Activated T-helper 2 cell treated with anti-CD3 and anti-CD28 coated beads, Interferon-gamma antibody, Interleukin-2, Interleukin-4, amounts not matched to agents 10 μg/mL and 5 μg/mL and 100 μg/mL, durations not matched to agents 14 hours and 24 hours and 36 hours (primary cell): ENCODE measurements around the gene ZNF213. TPM values are rescaled to one million over a fixed set of nuclear protein-coding genes. Genes with fewer than 3 reads are reported as not detected.

Experiments used
- DNase-seq: peaks from one replicate; pipeline ENCODE4 v3.0.0; 2021; ENCODE audit warnings: low spot score
- H3K27ac Mint-ChIP-seq: one replicate; pipeline ENCODE4 v1.8.0; 2021; ENCODE audit warnings: mixed read lengths
- H3K27me3 Mint-ChIP-seq: one replicate; pipeline ENCODE4 v1.8.0; 2021; ENCODE audit warnings: low read depth, mixed read lengths
- H3K36me3 Mint-ChIP-seq: one replicate; pipeline ENCODE4 v1.8.0; 2021; ENCODE audit warnings: low read depth, mixed read lengths
- H3K4me1 Mint-ChIP-seq: one replicate; pipeline ENCODE4 v1.8.0; 2021; ENCODE audit warnings: low read depth, mixed read lengths
- H3K4me3 Mint-ChIP-seq: one replicate; pipeline ENCODE4 v1.8.0; 2021; ENCODE audit warnings: low read depth, mild to moderate bottlenecking, moderate library complexity, mixed read lengths
- H3K9me3 Mint-ChIP-seq: one replicate; pipeline ENCODE4 v1.8.0; 2021; ENCODE audit warnings: mixed read lengths
- intact Hi-C: fragments of 100-400 bp; cut with micrococcal nuclease; formaldehyde crosslinking; loops from one replicate; pipeline ENCODE4 v1.15.1; 2023
- total RNA-seq: library from RNA; stranded (reverse); gene quantifications from 2 replicates; pipeline ENCODE4 v1.2.3, GENCODE V29; 2022

Gene ZNF213
- total RNA-seq, 1 donor from 2014 or later, result 9.1 TPM

DNA sequence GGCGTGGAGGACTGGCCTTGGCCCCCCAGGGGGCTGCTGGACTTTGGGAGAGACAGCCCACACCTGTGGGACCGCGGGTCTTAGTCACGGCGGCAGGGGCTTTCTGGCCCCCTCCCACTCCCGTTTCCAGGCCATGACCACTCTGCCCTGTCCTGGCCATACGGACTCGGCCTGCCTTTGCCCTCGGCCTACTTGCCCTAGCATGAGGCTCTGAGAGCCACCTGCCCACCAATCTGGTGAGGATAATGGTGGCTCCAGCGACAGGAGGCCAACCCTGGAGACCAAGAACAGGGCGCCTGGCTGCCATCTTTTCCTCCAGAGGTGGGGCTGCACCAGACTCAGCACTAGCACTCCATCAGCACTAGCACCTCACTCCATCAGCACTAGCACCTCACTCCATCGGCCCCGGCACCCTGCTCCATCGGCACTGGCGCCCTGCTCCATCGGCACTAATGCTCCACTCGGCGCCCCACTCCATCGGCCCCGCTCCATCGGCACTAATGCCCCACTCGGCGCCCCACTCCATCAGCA lies 7.0 kb downstream of the ZNF213 start:
- Mint-ChIP-seq H3K9me3 (no peaks in the 10 kb centered on the region), H3K27me3 (peaks cover 2% of the 10 kb centered on the region), H3K27ac (no peak overlapping the region), H3K4me3 (no peak overlapping the region), H3K36me3 (peaks cover 14% of the 10 kb centered on the region), H3K4me1 (no peaks in the 10 kb centered on the region)
- no peak for DNase-seq
- intact Hi-C loops, result no loop called here

DNA sequence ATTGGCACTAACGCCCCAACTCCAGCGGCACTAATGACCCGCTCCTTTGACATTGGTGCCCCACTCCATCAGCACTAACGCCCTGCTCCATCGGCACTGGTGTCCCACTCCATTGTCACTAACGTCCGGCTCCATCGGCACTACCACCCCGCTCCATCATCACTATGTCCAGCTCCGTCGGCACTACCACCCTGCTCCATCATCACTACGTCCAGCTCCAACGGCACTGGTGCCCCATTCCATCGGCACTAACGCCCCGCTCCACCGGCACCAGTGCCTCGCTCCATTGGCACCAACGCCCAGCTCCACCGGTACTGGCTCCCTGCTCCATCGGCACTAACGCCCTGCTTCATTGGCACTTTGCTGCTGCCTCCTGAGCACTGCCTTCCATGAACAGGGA lies 7.5 kb downstream of the ZNF213 start:
- DNase-seq, result no peak
- peaks cover 2% of the 10 kb centered on the region for H3K27me3 Mint-ChIP-seq
- no peaks in the 10 kb centered on the region for H3K9me3 Mint-ChIP-seq
- H3K36me3 Mint-ChIP-seq, result peaks cover 14% of the 10 kb centered on the region
- H3K4me1 Mint-ChIP-seq, result no peaks in the 10 kb centered on the region
- H3K4me3 Mint-ChIP-seq, result no peak overlapping the region
- intact Hi-C loops, result no loop called here
- no peak overlapping the region for H3K27ac Mint-ChIP-seq

DNA sequence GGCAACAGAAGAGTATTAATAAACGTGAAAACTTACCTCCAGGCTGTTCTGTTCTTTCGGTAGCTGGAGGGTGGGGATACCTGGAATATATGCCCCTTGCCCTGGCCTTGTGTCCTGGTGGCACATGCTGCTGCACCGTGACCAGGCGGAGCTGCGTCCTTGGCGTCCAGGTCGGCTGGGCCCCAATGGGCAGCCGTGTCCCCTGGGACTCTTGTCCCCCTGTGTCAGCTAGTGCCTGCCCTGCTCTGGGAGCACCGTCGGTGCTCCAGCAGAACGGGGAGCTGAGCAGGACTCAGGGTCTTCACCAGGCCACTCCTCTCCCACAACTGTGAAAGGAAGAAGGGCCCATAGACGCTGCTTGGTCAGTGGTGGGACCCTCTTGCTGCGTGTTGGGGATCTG lies 7.9 kb downstream of the ZNF213 start:
- Mint-ChIP-seq H3K27me3 (peaks cover 3% of the 10 kb centered on the region), H3K4me1 (no peaks in the 10 kb centered on the region), H3K9me3 (no peaks in the 10 kb centered on the region), H3K27ac (no peak overlapping the region), H3K4me3 (no peak overlapping the region), H3K36me3 (peaks cover 14% of the 10 kb centered on the region)
- no peak for DNase-seq
- intact Hi-C loops, result no loop called here

DNA sequence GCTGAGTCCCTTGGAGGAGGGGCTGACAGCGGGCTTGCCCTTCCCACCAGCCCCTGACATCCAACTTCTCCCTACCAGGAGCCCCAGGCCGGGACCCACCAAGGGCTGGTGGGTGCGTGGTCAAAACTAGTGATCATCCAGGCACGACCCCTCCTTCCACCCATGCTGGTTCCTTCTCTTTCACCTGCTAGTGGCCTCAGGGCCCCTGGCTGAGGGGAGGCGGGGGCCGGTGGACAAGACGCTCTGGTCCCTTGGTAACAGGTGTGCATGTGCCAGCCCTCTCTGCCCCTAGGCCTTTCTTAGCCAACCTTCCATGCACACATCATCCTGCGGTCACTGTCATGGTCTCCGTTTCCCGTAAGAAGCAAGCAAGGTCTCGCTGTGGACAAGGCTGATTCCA lies 8.4 kb downstream of the ZNF213 start:
- H3K4me3 Mint-ChIP-seq, result no peak overlapping the region
- no peaks in the 10 kb centered on the region for H3K9me3 Mint-ChIP-seq
- intact Hi-C loops, result no loop called here
- no peak for DNase-seq
- no peaks in the 10 kb centered on the region for H3K4me1 Mint-ChIP-seq
- peaks cover 14% of the 10 kb centered on the region for H3K36me3 Mint-ChIP-seq
- H3K27me3 Mint-ChIP-seq, result peaks cover 3% of the 10 kb centered on the region
- no peak overlapping the region for H3K27ac Mint-ChIP-seq

DNA sequence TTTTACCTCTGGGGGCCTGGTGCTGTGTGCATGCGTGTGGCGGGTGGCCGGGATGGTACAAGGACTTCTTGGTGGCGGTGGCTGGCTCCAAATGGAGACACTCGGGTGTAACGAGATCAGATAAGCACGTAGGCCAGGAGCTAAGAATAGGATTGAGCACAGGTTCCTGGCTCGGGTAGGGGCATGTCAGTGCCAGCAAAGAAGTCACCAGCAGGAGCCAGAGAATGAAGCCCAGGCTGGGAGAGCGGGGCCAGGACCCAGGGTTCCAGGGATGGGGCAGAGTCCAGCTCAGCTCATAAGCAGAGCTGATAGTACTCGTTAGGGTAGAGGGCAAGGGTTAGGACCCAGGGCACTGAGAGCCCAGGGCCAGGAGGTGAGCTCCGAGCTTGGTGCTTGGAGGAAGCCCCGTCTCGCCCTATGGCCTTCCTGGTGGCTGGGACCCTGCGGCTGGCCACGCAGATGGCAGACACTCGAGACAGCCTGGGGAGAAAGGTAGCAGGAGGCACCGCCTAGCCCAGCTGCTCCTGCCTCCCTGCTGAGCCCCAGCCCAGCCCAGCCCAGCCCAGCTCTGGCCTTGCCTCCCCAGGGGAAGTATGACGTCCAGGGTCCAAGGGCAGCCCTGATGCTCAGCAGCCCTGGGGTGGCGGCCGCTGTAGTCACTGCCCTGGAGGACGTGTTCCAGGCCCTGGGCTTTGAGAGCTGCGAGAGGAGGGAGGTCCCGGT lies 8.9 kb downstream of the ZNF213 start:
- peaks cover 3% of the 10 kb centered on the region for H3K27me3 Mint-ChIP-seq
- intact Hi-C loops, result no loop called here
- H3K27ac Mint-ChIP-seq, result no peak overlapping the region

DNA sequence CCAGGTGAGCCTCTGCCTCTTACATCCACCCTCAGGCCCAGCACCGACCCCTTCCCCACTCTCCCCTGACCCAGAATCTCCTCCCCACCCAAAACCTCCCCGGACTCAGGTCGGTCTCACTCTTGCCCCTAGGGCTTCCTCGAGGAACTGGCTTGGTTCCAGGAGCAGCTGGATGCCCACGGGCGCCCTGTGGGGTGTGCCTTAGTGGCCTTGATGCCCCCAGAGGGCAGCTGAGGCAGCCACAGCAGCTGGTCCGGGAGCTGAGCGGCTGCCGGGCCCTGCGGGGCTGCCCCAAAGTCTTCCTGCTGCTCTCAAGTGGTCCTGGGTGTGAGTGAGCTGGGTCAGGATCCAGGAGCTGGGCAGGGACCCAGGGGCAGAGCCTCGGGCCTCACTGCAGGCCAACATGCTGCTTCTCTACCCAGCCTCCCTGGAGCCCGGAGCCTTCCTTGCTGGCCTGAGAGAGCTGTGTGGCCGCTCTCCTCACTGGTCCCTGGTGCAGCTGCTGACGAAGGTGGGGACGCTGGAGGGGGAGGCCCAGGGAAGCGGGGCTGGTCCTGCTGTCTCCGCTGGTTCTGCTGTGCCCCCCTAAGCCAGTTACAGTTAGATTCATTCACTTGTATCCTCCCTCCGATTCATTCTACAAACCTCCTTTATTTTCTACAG lies 9.6 kb downstream of the ZNF213 start:
- H3K9me3 Mint-ChIP-seq, result no peaks in the 10 kb centered on the region
- peaks cover 8% of the 10 kb centered on the region for H3K36me3 Mint-ChIP-seq
- DNase-seq, result no peak
- H3K4me3 Mint-ChIP-seq, result no peak overlapping the region
- intact Hi-C loops, result no loop called here
- no peak overlapping the region for H3K27ac Mint-ChIP-seq
- peaks cover 3% of the 10 kb centered on the region for H3K27me3 Mint-ChIP-seq
- H3K4me1 Mint-ChIP-seq, result peaks cover 5% of the 10 kb centered on the region

More for the DNA sequence above, 8.9 kb downstream of the ZNF213 start:
- peaks cover 13% of the 10 kb centered on the region for H3K36me3 Mint-ChIP-seq
- no peaks in the 10 kb centered on the region for H3K4me1 Mint-ChIP-seq
- H3K4me3 Mint-ChIP-seq, result no peak overlapping the region
- H3K9me3 Mint-ChIP-seq, result no peaks in the 10 kb centered on the region
- DNase-seq, result no peak

DNA sequence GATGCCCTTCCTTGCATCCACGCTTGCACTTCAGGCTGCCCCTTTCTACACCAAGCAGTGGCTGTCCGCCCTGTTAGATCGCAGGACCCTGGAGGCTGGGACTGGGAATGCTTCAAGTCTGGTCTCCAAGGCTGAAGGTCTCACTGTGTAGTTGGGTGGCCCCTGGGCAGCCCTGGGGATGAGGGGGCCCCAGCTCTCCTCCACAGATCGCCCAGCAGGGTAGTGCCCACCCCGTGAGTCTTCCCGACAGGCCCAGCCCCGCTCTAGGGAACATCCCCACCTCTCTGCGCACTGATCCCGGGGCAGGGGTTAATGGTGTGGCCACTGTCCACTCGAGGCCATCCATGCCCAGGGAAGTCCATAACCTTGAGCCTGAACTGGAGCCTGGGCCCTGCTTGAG lies 10.3 kb downstream of the ZNF213 start:
- H3K4me1 Mint-ChIP-seq, result peaks cover 10% of the 10 kb centered on the region
- DNase-seq, result no peak
- peaks cover 8% of the 10 kb centered on the region for H3K36me3 Mint-ChIP-seq
- intact Hi-C loops, result no loop called here
- H3K4me3 Mint-ChIP-seq, result no peak overlapping the region
- H3K9me3 Mint-ChIP-seq, result no peaks in the 10 kb centered on the region
- peaks cover 3% of the 10 kb centered on the region for H3K27me3 Mint-ChIP-seq
- H3K27ac Mint-ChIP-seq, result no peak overlapping the region

DNA sequence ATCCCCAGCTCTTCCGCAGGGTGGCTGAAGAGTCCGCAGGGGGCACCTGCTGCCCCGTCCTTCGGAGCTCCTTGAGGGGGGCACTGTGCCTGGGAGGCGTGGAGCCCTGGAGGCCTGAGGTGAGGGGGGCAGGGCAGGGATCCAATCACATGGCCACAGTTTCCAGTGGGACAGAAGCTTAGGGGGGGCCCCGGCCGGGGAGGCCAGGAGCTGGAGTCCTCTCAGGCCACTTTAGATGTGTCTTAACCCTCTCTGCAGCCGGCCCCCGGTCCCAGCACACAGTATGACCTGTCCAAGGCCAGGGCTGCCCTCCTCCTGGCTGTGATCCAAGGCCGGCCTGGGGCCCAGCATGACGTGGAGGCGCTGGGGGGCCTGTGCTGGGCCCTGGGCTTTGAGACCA lies 10.8 kb downstream of the ZNF213 start:
- no peak for DNase-seq
- intact Hi-C loops, result no loop called here
- Mint-ChIP-seq H3K9me3 (no peaks in the 10 kb centered on the region), H3K4me3 (no peak overlapping the region), H3K27ac (no peak overlapping the region), H3K27me3 (peaks cover 3% of the 10 kb centered on the region), H3K36me3 (peaks cover 8% of the 10 kb centered on the region), H3K4me1 (peaks cover 12% of the 10 kb centered on the region)

DNA sequence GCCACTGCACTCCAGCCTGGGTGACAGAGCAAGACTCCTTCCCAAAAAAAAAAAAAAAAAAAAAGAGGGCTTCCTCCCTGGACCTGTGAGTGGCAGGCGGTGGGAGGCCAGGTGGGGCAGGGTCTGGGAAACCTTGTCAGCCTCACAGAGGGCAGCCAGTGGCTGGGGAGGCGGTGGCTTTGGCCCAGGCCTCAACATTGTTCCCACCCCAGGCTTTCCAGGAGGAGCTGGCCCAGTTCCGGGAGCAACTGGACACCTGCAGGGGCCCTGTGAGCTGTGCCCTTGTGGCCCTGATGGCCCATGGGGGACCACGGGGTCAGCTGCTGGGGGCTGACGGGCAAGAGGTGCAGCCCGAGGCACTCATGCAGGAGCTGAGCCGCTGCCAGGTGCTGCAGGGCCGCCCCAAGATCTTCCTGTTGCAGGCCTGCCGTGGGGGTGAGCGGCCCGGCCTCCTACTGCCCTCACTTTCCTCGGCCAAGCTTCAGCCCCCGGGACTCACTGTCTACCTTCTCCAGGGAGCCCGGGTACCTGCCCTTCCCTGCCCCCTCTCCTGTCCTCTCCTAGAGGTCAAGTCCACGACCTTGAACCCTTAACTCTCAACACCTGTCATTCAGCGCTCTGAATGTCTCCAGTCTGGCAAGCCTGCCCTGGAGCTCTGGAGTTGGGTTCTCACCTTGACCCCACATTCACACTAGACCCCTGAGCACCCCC lies 12.4 kb downstream of the ZNF213 start:
- Mint-ChIP-seq H3K27me3 (peaks cover 3% of the 10 kb centered on the region), H3K27ac (no peak overlapping the region), H3K36me3 (peaks cover 4% of the 10 kb centered on the region), H3K4me3 (no peak overlapping the region), H3K9me3 (no peaks in the 10 kb centered on the region), H3K4me1 (peaks cover 19% of the 10 kb centered on the region)
- no peak for DNase-seq
- intact Hi-C loops, result no loop called here

DNA sequence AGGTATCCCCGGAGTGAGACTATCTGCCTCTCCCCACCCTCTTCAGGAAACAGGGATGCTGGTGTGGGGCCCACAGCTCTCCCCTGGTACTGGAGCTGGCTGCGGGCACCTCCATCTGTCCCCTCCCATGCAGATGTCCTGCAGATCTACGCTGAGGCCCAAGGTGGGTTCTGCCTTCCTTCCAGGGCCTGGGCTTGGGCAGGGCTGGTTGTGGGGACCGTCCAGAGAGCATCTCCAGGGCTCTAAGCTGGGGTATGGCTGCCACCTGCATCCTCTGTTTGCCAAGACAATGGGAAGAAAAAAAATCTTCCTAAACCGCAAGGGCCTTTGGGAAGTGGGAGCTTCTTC lies 12.9 kb downstream of the ZNF213 start:
- peaks cover 8% of the 10 kb centered on the region for H3K27me3 Mint-ChIP-seq
- peaks cover 25% of the 10 kb centered on the region for H3K4me1 Mint-ChIP-seq
- no peaks in the 10 kb centered on the region for H3K36me3 Mint-ChIP-seq
- H3K27ac Mint-ChIP-seq, result no peak overlapping the region
- no peaks in the 10 kb centered on the region for H3K9me3 Mint-ChIP-seq
- DNase-seq, result no peak
- intact Hi-C loops, result no loop called here
- no peak overlapping the region for H3K4me3 Mint-ChIP-seq

DNA sequence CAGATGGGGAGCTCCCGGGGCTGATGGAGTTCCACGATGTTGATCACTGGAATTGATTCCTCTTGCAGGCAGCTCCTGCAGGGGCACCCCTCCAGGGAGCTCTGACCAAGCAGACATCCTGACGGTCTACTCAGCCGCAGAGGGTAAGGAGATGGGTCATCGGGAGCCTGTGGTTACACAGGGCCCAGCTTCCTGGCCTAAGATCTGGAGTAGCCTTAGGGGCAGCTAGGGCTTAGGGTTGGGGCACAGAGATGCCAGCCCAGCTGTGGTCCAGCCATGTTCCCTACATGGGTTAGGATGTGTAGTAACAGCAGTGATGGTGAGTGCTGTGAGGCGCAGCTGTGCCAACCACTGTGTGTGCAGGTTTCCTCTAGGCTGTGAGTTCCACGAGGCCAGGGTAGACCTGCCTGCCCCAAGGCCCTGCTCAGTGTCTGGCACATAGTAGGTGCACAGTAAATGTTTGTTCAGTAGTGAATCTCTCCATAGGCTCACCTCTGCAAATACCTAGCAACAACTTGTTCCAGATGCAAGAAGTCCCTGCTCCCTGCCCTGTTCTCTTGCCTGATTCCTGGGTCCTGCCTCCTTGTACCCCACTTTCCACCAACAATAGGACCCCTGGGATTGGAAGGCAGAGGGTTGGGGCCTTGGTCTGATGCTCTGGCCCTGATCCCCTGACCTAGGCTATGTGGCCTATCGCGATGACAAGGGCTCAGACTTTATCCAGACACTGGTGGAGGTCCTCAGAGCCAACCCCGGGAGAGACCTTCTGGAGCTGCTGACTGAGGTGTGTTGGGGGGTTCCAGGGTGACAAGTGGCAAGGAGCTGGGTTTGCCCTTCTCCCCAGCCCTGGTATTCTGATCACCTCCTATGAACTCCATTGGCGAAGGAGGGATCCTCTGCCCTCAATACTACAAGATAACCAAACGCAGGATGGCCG lies 13.7 kb downstream of the ZNF213 start:
- peak overlapping the region; percentile 43 for H3K4me3 Mint-ChIP-seq
- intact Hi-C loops, result no loop called here
- no peak for DNase-seq
- H3K36me3 Mint-ChIP-seq, result no peaks in the 10 kb centered on the region
- H3K27ac Mint-ChIP-seq, result no peak overlapping the region
- H3K27me3 Mint-ChIP-seq, result peaks cover 10% of the 10 kb centered on the region
- no peaks in the 10 kb centered on the region for H3K9me3 Mint-ChIP-seq
- peaks cover 27% of the 10 kb centered on the region for H3K4me1 Mint-ChIP-seq

DNA sequence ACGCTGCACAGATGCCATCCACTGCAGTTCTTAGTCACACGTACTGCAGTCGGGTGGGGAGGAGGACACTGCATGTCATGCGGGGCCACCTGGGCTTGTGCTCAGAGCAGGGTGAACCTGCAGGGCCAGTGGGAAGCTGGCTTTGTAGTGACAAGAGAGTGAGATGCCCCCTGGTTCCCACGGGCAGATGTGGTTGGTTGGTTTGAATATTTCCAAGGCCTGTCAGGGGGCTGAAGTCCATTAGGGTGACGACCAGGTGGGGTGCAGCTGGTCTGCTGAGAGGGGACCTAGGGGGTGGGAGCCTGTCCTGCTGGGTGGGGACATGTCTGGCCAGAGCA lies 14.3 kb downstream of the ZNF213 start:
- intact Hi-C loops, result no loop called here
- no peaks in the 10 kb centered on the region for H3K9me3 Mint-ChIP-seq
- H3K36me3 Mint-ChIP-seq, result no peaks in the 10 kb centered on the region
- no peak overlapping the region for H3K27ac Mint-ChIP-seq
- H3K27me3 Mint-ChIP-seq, result peaks cover 10% of the 10 kb centered on the region
- H3K4me3 Mint-ChIP-seq, result peak overlapping the region; percentile 43
- H3K4me1 Mint-ChIP-seq, result peaks cover 27% of the 10 kb centered on the region
- no peak for DNase-seq
